AG04449 (cell line): ENCODE measurements around the gene DOK4.

Experiments
- CTCF ChIA-PET: fragments of 350-600 bp; formaldehyde crosslinking; extraction: SDS; loops from one replicate; lab custom pipeline; 2021; ENCODE audit warnings: antibody characterized with exemption; lab: Yijun Ruan, JAX
- POLR2A ChIA-PET: fragments of 400-600, 350-600 bp; formaldehyde crosslinking; extraction: SDS; loops from one replicate; lab custom pipeline; 2020; ENCODE audit warnings: antibody characterized with exemption, inconsistent platforms; lab: Yijun Ruan, JAX
- DNase-seq: peaks from one replicate; pipeline ENCODE4 v3.0.0-alpha.2; 2010; ENCODE audit warnings: low read depth, low spot score
- H3K4me3 ChIP-seq: 2 replicates; pipeline ENCODE4 v1.5.1; 2011; ENCODE audit warnings: low read depth, mild to moderate bottlenecking, control low read depth, low read length
- CTCF ChIP-seq: IDR thresholded peaks from one replicate; pipeline ENCODE4 v1.5.1; 2011; ENCODE audit warnings: mild to moderate bottlenecking, moderate library complexity, low read length, control low read depth, inconsistent platforms; ENCODE audit not compliant: insufficient read depth; ENCODE audit errors: missing control alignments

DOK4 gene

GRCh38 chr16:57507136-57508034 is 21.1 kb upstream of the DOK4 start:
- ChIA-PET CTCF (interaction anchor here (0.6 to 5.9 kb wide), 3 partner anchors 13 to 45 kb away, joined by 3 to 74 read pairs (median 6); partner anchors contain the start of gene POLR2C), POLR2A (no interaction called here)
- no peak for TF ChIP-seq CTCF
- no peak for DNase-seq
- no peak overlapping the region for H3K4me3 ChIP-seq

DNA sequence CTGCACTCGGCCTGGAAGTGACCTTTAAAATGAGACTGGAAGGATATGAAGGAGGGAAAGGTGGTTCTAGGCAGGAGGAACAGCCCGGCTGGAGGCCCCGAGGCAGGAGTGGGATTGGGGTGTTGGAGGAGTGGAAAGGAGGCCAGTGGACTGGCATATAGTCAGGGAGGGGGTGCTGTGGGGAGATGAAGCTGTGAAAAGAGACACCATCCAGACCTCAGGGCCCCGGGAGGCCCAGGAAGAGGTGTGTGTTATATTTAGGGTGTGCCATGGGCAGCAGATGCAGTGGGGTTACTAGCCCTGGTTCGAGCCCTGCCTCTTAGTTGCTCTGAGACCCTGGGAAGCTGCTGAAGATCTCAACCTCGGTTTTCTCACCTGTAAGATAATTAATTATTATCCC is 18.9 kb upstream of the DOK4 start:
- no peak overlapping the region for H3K4me3 ChIP-seq
- no peak for TF ChIP-seq CTCF
- ChIA-PET POLR2A (no interaction called here), CTCF (interaction anchor here (1.1 to 1.9 kb wide), 4 partner anchors 12 to 18 kb away, joined by 3 to 6 read pairs (median 5); no protein-coding TSS in a partner anchor)
- no peak for DNase-seq

GRCh38 chr16:57504491-57504890 is 18.2 kb upstream of the DOK4 start:
- ChIA-PET POLR2A (no interaction called here), CTCF (interaction anchor here (1.0 to 1.9 kb wide), 5 partner anchors 9 to 43 kb away, joined by 3 to 5 read pairs (median 4); partner anchors contain the start of gene POLR2C)
- H3K4me3 ChIP-seq = no peak overlapping the region
- DNase-seq = no peak
- no peak for TF ChIP-seq CTCF

DNA sequence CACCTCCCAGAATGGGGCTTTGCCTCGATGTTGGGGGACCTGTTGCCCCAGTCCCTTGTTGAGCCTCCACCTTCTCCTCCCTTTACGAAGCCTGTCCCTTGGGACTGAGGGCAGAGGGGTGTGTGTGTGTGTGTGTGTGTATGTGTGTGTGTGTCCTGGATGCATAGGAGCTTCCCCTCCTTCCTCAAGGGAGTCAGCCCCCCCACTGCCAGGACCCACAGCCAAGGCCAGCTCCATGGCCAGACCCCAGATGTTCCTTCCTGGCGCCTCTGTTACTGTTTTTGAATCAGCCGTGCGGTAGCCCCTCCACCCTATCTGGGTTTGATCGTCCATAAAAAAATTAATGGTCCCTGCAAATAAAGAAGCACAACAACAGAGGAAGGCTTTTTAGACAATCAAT is 17.7 kb upstream of the DOK4 start:
- H3K4me3 ChIP-seq = no peak overlapping the region
- POLR2A ChIA-PET = no interaction called here
- TF ChIP-seq CTCF = no peak
- CTCF ChIA-PET = interaction anchor here (1.0 to 1.9 kb wide), 4 partner anchors 10 to 42 kb away, joined by 3 to 5 read pairs (median 4); partner anchors contain the start of gene POLR2C
- DNase-seq = no peak

DNA sequence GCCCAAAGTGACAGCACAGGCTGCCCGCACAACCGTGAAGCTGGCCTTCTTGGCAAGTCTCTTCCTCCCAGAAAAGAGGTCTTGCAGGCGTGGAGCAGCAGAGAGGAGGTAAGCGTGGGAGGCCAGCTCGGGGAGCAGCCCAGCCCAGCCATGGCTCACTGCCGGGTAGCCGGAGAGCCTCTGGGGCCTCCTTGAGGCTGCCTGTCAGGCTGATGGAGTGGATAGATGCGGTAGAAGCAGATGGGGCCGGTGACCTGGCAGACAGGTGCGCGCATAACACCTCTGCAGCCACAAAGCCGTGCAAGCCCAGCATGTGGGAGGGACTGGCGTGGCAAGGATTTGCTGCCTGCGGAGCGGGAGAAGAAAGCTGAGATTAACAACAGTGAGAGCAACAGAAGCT is 17.1 kb upstream of the DOK4 start:
- CTCF ChIA-PET = interaction anchor here (0.6 to 1.9 kb wide), 4 partner anchors 17 to 84 kb away, joined by 3 to 5 read pairs (median 4); partner anchors contain the start of gene POLR2C
- H3K4me3 ChIP-seq = no peak overlapping the region
- POLR2A ChIA-PET = no interaction called here
- no peak for DNase-seq
- no peak for TF ChIP-seq CTCF
